Esophagus muscularis mucosa (tissue), 4 donors: ENCODE data around the gene ERC2. TPM values are rescaled to one million over a fixed set of nuclear protein-coding genes. Genes with fewer than 3 reads are reported as not detected.

Source experiments
- DNase-seq: peaks from one replicate; pipeline ENCODE4 v3.0.0-alpha.2; 2017; ENCODE audit errors: extremely low spot score
- H3K27ac ChIP-seq, 4 donors: fragments of 200-600 bp; sonication (generic); replicated peaks in 1 of 4; 1 replicate in 3 of 4; 2 replicates in 1 of 4; pipeline ENCODE4 v1.5.1; 2016 to 2019; ENCODE audit warnings: mild to moderate bottlenecking in 1 of 4
- H3K27me3 ChIP-seq, 4 donors: fragments of 200-600 bp; sonication (generic); one replicate each; pipeline versions ENCODE4 v1.5.1 to v1.6.0; 2016 to 2019
- H3K36me3 ChIP-seq, 4 donors: fragments of 200-600 bp; sonication (generic); one replicate each; pipeline ENCODE4 v1.5.1; 2016 to 2019
- H3K4me1 ChIP-seq, 4 donors: fragments of 200-600 bp; sonication (generic); one replicate each; pipeline ENCODE4 v1.5.1; 2016 to 2019
- H3K4me3 ChIP-seq, 4 donors: fragments of 200-600 bp; sonication (generic); 1 replicate in 2 of 4; 2 replicates in 2 of 4; pipeline ENCODE4 v1.5.1; 2016 to 2019; ENCODE audit warnings: mild to moderate bottlenecking in 4 of 4, moderate library complexity in 1 of 4
- H3K9me3 ChIP-seq, 4 donors: fragments of 200-600 bp; sonication (generic); 1 replicate in 3 of 4; 2 replicates in 1 of 4; pipeline ENCODE4 v1.5.1; 2016 to 2019
- EP300 ChIP-seq: sonication (generic); formaldehyde crosslinking; IDR thresholded peaks from one replicate; pipeline ENCODE4 v1.6.1; 2017; ENCODE audit warnings: antibody characterized with exemption
- POLR2A ChIP-seq: fragments of 450-650 bp; IDR thresholded peaks from one replicate; pipeline ENCODE4 v1.6.1; 2017; ENCODE audit warnings: antibody characterized with exemption, moderate library complexity, mild to moderate bottlenecking, low read depth
- POLR2AphosphoS5 ChIP-seq, 2 donors: sonication (generic); formaldehyde crosslinking; IDR thresholded peaks; one replicate each; pipeline ENCODE4 v1.6.1; 2017; ENCODE audit warnings: antibody characterized with exemption in 2 of 2
- WGBS: methylation state at CpG from one replicate; pipeline ENCODE4 v1.1.5; 2018; 5-methylcytosine and 5-hydroxymethylcytosine counted together
- intact Hi-C: fragments of 100-400 bp; cut with DNase I; formaldehyde crosslinking; loops from one replicate; pipeline ENCODE4 v1.15.1; 2023
- total RNA-seq, 4 donors: library from RNA; depleted of rRNA; stranded (reverse); fragments of >200 nt; gene quantifications; one replicate each; pipeline versions ENCODE4 v1.1.0 to v1.2.1, GENCODE V29; 2016
- TF ChIP-seq, protein P1 (sequence below), 3 experiments: fragments of 200-600 bp in 2 of 3; fragments of 450-650 bp in 1 of 3; sonication (generic) in 2 of 3; IDR thresholded peaks; one replicate each; pipeline ENCODE4 v1.5.1; 2017 to 2019; ENCODE audit warnings: antibody characterized with exemption in 3 of 3, mild to moderate bottlenecking in 2 of 3, moderate library complexity in 1 of 3

Gene ERC2
- total RNA-seq, 4 donors from 2014 or later: 0.42 to 2.0 (median 1.5) TPM

- no peaks in the 10 kb centered on the region for H3K27me3 ChIP-seq
- peaks cover 0 to 15% (median 8%) of the 10 kb centered on the region in 4 donors for H3K9me3 ChIP-seq
- no peak for TF ChIP-seq EP300
- intact Hi-C loops: no loop called here
- no peak overlapping the region for H3K27ac ChIP-seq
- DNase-seq: no peak
- peaks cover 0 to 11% (median 8%) of the 10 kb centered on the region in 4 donors for H3K4me1 ChIP-seq
- H3K36me3 ChIP-seq: no peaks in the 10 kb centered on the region
- 82% methylated on average over 1 of the region's 1 CpG for WGBS
- no peak overlapping the region for H3K4me3 ChIP-seq
These were observed 355.0 kb downstream of the ERC2 start for GRCh38 chr3:56113231-56113630.

DNA sequence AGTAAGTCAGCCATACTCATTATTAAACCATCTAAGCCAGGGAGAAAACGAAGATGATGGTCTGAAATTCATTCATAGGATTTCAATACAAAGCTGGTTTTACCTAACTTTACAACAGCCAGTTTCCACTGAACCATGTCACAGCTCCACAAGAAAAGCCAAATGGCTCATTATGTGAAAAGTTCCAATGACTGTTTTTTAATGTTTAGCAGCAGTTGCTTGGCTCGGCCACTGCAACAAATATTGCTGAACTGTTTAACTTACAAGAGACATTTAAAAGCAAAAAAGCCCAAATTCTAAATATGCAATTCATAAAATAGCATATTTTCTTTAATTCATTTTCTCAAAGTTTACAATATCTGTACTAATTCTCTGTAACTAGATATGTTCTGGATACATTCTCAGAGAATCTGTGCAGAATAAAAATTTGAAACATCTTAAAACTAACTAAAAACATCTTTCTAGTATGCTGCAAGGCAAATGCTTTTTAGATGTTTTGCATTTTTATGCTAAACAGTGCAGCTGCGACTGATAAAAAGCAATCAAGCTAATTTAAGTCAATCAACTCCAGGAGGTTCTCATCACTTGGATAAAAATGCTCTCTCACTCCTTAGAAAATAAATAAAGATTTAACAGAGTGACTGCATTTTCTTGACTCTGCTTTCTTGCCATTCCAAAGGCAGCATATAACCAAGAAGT lies 356.5 kb downstream of the ERC2 start:
- 35% methylated on average over 3 of the region's 3 CpGs for WGBS
- intact Hi-C loops: no loop called here
- H3K36me3 ChIP-seq: no peaks in the 10 kb centered on the region

GRCh38 chr3:56110886-56111285 lies 357.4 kb downstream of the ERC2 start:
- TF ChIP-seq POLR2AphosphoS5 (IDR thresholded peaks at IDR 0.05) (no peak), EP300 (no peak), POLR2A (no peak)
- TF ChIP-seq, protein P1, sequence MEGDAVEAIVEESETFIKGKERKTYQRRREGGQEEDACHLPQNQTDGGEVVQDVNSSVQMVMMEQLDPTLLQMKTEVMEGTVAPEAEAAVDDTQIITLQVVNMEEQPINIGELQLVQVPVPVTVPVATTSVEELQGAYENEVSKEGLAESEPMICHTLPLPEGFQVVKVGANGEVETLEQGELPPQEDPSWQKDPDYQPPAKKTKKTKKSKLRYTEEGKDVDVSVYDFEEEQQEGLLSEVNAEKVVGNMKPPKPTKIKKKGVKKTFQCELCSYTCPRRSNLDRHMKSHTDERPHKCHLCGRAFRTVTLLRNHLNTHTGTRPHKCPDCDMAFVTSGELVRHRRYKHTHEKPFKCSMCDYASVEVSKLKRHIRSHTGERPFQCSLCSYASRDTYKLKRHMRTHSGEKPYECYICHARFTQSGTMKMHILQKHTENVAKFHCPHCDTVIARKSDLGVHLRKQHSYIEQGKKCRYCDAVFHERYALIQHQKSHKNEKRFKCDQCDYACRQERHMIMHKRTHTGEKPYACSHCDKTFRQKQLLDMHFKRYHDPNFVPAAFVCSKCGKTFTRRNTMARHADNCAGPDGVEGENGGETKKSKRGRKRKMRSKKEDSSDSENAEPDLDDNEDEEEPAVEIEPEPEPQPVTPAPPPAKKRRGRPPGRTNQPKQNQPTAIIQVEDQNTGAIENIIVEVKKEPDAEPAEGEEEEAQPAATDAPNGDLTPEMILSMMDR (IDR thresholded peaks at IDR 0.05): no peak
- WGBS: 87% methylated on average over 3 of the region's 3 CpGs
- H3K27ac ChIP-seq: no peak overlapping the region
- H3K27me3 ChIP-seq: no peaks in the 10 kb centered on the region
- intact Hi-C loops: no loop called here
- no peak for DNase-seq
- H3K9me3 ChIP-seq: peaks cover 0 to 14% (median 7%) of the 10 kb centered on the region in 4 donors
- H3K4me3 ChIP-seq: no peak overlapping the region
- H3K36me3 ChIP-seq: no peaks in the 10 kb centered on the region
- H3K4me1 ChIP-seq: peaks cover 0 to 11% (median 8%) of the 10 kb centered on the region in 4 donors

More for the DNA sequence above, 356.5 kb downstream of the ERC2 start:
- Histone ChIP-seq H3K4me1 (peaks cover 0 to 11% (median 8%) of the 10 kb centered on the region in 4 donors), H3K27ac (no peak overlapping the region), H3K27me3 (no peaks in the 10 kb centered on the region), H3K9me3 (peaks cover 0 to 15% (median 8%) of the 10 kb centered on the region in 4 donors), H3K4me3 (no peak overlapping the region)
- no peak for TF ChIP-seq POLR2A
- TF ChIP-seq, protein P1 (IDR thresholded peaks at IDR 0.05): no peak
- TF ChIP-seq EP300: no peak
- no peak for TF ChIP-seq POLR2AphosphoS5 (IDR thresholded peaks at IDR 0.05)
- no peak for DNase-seq

GRCh38 chr3:56107157-56107556 lies 361.1 kb downstream of the ERC2 start:
- H3K27me3 ChIP-seq: no peaks in the 10 kb centered on the region
- no peak overlapping the region for H3K4me3 ChIP-seq
- peaks cover 0 to 9% (median 7%) of the 10 kb centered on the region in 4 donors for H3K4me1 ChIP-seq
- DNase-seq: no peak
- no peak overlapping the region for H3K27ac ChIP-seq
- H3K9me3 ChIP-seq: no peaks in the 10 kb centered on the region
- intact Hi-C loops: no loop called here
- no peaks in the 10 kb centered on the region for H3K36me3 ChIP-seq
- TF ChIP-seq POLR2A (no peak), EP300 (no peak), POLR2AphosphoS5 (IDR thresholded peaks at IDR 0.05) (no peak)
- TF ChIP-seq, protein P1 (IDR thresholded peaks at IDR 0.05): no peak

- Histone ChIP-seq H3K27me3 (no peaks in the 10 kb centered on the region), H3K9me3 (no peaks in the 10 kb centered on the region), H3K4me1 (no peaks in the 10 kb centered on the region), H3K36me3 (no peaks in the 10 kb centered on the region), H3K27ac (no peak overlapping the region), H3K4me3 (no peak overlapping the region)
- TF ChIP-seq POLR2A: no peak
- TF ChIP-seq, protein P1 (IDR thresholded peaks at IDR 0.05): no peak
- TF ChIP-seq EP300: no peak
- TF ChIP-seq POLR2AphosphoS5 (IDR thresholded peaks at IDR 0.05): no peak
- peak; percentile 34 for DNase-seq
- intact Hi-C loops: no loop called here
- WGBS: 93% methylated on average over 6 of the region's 6 CpGs
These were observed 366.2 kb downstream of the ERC2 start for GRCh38 chr3:56102032-56102431.
